GM10847 (cell line): ENCODE results near the gene TEAD4.

Source experiments
- POLR2A ChIP-seq: IDR thresholded peaks from 2 replicates; pipeline ENCODE4 v1.6.1; 2011; ENCODE audit not compliant: insufficient read length; ENCODE audit errors: extremely low read depth

Gene TEAD4

DNA sequence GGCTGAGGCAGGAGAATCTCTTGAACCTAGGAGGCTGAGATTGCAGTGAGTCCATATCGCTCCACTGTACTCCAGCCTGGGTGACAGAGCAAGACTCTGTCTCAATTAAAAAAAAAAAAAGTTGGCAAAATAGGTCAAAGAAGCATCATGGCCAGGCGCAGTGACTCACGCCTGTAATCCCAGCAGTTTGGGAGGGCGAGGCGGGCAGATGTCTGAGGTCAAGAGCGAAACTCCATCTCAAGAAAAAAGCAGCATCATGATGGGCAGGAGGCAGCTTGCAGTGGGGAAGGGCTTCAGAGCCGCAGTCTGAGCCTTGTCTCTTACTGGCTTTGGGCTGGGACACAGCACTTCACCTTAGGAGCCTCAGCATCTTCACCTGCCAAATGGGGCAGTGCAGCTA is 21.4 kb downstream of the TEAD4 start:
- no peak for TF ChIP-seq POLR2A

DNA sequence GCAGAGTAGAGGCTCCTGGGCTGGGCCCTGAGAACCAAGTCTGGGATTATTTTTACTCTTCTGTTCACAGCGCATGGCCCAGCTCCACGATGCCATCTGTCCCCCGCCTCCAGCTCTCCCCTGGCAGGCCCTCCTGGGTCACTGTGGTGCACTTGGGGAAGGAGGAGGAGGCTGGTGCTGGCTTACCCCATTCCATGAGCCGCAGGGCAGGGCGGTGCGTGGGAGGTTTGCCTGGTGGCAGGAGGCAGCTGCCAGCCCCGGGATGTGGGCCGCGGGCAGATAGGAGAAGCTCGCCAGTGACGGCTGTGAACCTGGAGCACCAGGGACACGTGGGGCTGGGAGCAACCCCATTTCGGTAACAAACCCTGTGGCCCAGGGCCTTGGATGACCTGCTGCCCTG is 23.2 kb downstream of the TEAD4 start:
- TF ChIP-seq POLR2A, result no peak

DNA sequence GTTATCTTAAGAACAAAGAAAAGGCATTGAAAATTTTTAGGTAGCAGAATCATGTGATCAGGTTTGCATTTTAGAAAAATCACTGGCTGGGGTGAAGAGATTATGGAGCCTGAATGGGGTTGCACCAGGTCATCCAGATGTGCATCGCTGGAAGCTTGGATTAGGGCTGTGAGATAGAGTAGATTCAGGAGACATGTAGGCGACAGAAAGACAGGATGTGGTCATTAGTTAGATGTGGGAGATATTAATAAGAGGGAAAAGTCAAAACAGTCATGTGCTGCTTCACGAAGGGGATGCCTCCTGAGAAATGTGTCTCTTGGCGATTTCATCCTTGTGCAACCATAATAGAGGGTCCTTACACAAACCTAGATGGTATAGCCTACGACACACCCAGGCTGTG is 25.1 kb downstream of the TEAD4 start:
- TF ChIP-seq POLR2A, result no peak

DNA sequence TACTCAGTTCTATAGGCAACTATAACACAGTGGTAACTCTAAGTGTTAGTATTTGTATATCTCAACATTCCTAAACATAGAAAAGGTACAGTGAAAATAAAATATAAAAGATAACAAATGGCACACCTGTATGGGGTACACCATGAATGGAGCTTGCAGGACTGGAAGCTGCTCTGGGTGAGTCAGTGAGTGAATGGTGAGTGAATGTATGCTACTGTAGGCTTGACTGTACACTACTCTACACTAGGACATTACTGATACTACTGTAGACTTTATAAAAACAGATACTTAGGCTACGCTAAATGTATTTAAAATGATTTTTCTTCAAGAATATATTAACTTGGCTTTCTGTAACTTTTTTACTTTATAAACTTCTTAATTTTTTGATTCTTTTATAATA is 25.5 kb downstream of the TEAD4 start:
- no peak for TF ChIP-seq POLR2A

DNA sequence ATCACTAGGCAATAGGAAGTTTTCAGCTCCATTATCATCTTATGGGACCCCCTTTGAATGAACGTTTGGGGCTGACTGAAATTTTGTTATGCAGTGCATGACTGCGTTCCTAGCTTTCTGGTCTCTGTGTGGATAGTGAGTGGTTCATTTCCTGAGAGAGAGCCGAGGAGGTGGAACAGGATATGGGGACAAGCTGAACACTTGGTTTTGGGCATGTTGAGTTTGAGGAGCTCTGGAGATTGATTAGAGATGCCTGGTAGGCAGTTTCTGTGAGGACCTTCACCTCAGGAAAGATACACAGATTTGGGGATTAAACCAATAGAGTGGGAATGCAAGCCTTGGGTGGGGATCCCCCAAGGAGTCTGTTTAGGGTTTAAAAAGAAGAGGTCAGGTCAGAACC is 27.7 kb downstream of the TEAD4 start:
- TF ChIP-seq POLR2A, result no peak

DNA sequence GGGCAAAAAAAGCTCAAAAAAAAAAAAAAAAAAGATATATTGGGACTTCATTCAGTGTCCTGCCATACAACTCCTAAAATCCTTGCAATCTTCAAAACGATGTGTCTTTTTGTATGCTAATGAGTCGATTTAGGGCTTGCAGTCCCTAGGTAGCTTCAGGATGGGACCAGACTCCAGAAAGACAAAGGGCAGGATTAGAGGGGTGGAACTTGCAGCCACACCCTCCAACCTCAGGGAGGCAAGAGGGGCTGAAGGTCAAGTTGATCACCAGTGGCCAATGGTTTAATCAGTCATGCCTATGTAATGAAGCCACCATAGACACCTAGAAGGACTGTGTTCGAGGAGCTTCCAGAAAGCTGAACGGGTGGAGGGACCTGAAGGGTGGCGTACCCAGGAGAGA is 29.3 kb downstream of the TEAD4 start:
- no peak for TF ChIP-seq POLR2A

DNA sequence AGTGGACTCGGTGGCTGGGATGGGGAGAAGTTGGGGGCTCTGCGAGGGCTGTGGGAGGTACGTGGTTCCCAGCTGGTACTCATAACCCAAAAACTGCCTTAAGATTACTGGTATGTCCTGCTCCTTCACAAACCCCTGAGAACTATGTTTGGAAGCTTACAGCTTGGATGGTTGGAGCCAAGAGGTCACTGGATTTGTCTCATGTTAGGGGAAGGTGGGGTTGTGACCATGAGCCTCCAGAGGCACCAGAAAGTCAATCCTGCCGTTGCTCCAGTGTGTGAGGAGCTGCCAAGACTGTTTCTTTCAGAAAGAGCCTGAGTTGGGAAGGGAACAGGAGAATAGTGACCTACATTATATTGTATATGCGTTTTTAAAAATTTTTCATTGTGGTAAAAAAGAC is 33.5 kb downstream of the TEAD4 start:
- no peak for TF ChIP-seq POLR2A

DNA sequence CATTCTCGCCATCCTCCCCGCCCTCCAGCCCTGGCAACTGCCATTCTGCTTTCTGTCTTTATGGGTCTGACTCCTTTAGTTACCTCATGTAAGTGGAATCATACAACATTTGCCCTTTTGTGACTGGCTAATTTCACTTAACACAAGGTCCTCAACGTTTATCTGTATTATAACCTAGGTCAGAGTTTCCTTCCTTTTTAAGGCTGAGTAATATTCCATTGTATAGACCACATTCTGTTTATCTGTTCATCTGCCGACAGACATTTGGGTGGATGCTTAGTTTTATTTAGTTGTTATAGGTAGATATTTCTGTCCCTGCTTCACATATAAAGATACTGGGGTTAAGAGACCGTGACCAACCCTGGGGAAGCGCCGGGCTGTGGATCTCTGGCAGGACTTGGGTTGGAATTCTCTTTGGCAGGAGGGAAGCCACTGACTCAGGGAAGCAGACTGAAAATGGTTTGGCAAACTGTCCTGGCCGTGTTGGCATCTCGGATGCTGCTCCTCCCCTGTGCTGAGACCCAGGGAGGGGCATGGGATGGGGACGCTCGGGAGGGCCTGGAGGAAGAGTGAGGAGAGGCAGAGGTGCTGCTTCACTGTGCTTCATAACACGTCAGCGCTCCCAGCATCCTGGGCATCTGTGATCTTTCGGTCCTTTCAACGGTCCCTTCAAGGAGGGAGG is 38.9 kb downstream of the TEAD4 start:
- no peak for TF ChIP-seq POLR2A

DNA sequence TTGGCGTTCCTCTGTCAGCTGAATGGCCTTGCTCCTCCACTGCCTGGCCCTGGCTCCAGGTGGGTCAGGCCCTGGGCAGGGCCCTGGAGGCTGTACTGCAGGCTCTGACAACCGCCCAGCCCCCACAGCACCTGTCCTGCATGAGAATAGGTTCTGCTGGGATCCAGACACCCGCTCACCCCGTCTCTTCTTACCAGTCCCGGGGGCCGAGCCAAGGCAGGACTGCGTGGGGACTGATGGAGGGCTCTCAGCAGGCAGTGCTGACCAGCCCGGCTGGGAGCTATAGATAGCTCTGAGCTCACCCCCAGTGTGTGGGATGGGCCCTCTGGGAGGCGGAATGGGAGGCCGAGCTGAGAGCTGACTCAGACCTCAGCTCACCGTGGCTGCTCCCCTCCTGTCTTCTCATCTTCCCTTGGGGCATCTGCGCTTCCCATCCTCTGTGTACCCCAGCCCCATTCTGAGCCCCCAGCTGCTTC is 39.6 kb downstream of the TEAD4 start:
- TF ChIP-seq POLR2A, result no peak

DNA sequence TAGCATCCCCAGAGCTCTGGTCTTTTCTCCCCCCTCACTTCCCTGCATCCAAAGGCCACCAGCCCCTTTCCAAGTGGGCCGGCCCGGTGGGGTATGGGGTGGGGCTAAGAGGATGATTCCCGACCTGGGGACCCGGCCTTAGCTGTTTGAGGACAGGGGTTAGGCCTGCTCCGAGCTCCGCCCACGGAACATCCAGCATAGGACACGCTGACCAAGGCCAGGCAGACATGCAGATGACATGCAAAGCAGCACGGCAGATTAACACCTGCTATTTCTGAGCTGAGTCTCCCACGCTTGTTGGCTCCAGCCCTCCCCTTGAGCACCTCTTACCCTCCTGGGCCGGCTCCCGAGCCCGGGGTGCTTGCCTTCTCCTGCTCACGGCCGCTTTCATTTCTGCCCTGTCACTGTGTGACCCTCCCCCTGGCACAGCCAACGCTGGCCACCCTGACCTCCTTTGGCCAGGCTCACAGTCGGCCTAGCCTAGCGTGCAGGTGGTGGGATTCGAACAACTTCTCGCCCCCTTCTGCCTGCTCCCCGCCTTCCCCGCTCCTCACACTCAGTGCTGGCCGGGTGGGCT is 40.2 kb downstream of the TEAD4 start:
- no peak for TF ChIP-seq POLR2A

DNA sequence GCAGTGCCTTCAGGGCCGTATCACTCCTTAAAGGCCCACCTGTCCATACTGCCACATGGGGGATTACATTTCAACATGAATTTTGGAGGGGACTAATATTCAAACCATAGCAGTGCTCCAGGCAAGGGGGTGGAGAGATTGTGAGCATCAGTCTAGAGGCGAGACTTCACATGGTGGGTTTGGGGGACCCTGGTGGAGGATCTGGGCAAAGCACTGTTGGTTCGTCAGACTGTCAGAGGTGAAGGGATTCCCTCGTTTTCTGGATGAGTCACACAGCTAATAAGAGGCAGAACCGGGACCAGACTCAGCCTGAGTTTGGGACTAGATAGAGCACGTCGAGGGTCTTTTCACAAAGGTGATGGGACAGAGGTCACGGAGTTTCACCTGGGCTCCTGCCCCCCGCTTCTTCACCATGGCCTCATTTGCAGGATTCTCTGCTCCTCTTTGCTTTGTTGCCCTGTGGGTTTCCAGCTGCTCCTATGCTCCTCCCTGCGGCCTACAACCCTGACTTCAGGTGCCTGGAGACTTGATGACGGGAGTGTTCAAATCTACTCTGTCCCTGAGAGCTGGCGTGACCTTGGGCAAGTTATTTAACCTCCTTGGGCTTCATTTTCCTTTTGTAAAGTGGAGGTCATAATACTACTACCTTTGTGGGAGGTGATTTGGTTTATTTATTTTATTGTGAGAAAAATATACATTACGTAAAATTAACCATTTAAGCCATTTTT is 41.5 kb downstream of the TEAD4 start:
- no peak for TF ChIP-seq POLR2A

DNA sequence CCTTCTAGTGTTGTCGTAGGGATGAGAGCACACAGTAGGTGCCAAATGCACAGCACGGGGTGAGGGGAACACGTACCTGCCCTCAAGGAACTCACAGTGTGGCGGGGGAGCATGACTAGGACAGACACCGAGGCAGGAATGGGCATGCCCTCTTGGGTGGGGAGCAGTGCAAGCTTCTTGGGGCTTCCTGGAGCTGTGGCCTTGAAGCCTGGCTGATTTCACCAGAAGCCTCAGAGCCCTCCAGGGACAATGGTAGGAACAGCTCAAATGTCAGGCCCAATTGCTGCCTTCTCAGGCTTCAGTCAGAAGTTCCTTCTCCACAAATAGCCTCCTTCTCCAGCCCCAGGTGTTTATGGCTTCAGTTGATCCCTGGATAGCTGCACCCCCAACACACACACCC is 43.4 kb downstream of the TEAD4 start:
- TF ChIP-seq POLR2A, result no peak

DNA sequence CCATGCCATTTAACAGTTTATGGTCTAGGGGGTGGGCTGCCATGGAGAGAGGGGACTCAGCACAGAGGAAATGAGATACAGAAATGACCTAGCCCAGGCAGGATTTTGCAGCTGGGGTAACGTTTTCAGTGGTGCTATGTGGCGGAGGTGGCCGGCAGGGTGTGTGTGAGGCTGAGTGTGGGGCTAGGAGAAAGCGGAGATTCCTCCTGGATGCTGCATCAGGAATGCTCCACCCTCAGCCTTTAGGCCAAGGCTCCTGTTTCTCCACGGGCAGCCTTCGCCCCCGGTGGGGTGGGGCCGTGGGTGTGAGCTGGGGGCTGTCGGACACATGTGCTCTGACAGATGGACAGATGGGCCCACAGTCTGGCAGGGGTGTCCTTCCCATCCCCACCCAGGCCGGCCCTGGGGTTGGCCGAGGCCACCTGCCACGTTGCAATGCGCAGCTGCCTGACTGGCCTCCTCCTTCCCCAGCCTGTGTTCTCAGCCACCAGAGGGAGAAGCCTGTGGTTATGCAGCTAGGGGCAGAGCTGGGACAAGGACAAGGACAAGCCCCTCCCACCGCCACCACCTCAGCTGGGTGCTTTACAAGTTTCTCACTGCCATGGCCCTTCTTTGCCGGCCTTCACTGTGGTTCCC is 44.3 kb downstream of the TEAD4 start:
- no peak for TF ChIP-seq POLR2A

DNA sequence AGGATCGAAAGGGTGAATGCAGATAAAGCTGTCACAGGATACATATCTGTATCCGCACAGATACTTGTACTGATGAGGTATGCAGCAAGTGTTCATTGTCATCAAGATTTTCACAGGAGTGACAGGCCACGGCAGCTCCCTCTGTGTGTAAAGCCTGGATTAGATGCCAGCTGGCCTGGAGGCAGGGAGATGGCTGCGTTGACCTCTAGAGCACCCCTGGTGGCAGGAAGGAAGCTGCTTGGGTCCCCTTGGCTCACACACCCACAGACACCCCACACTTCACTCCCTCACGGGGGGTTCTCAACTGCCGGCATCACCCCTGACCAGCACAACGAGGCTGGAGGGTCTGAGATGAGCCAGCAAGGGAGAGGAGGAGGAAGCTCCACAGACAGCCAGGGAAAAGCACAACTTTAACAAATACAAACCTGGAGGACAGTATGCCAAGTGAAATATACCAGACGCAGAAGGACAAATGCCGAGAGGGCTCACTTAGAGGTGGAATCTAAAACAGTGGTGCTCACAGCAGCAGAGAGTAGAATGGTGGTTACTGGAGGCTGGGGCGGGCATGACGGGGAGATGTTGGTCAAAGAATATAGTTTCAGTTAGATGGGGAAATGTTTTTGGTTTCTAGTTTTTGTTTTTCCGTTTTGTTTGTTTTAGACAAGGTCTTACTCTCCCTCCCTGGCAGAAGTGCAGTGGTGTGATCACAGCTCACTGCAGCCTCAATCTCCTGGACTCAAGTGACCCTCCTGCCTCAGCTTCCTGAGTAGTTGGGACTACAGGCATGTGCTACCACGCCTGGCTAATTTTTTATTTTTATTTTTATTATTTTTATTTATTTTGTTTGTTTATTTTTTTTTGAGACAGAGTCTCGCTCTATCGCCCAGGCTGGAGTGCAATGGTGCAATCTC is 45.7 kb downstream of the TEAD4 start:
- TF ChIP-seq POLR2A, result no peak

DNA sequence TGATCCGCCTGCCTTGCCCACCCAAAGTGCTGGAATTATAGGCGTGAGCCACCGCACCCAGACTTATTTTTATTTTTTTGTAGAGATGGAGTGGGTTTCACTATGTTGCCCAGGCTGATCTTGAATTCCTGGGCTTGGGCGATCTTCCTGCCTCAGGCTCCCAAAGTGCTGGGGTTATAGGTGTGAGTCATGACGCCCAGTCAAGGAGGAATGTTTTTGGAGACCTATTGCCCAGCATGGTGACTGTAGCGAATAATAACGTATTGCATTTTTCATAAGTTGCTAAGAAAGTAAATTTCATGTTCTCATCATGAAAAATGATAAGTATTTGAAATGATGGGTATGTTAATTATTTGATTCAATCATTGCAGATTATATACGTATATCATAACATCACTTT is 46.5 kb downstream of the TEAD4 start:
- no peak for TF ChIP-seq POLR2A
